HG03139 (cell line): ENCODE data around the gene HBG1.
A peak's percentile ranks its signal among the peaks of the same experiment; 100 is the strongest.
"Not testable (repeated sequence)": the region's sequence is repeated elsewhere in the genome, so short reads cannot be mapped to it uniquely, and the experiment has no call there.

Source experiments
- ATAC-seq: cut with Tn5 transposase; IDR thresholded peaks from one replicate; pipeline ENCODE4 v1.9.1; 2021; ENCODE audit not compliant: unreplicated experiment

The HBG1 gene

GRCh38 chr11:5249807-5250396, at the start of gene HBG1:
Gene HBG1 (minus strand): TSS chr11:5249857. CDS start chr11:5249804, 53 bp downstream.
- ATAC-seq, result not testable (repeated sequence)

GRCh38 chr11:5298451-5298850, 48.8 kb upstream of the HBG1 start:
- ATAC-seq, result no peak

- ATAC-seq, result no peak
These were observed 48.2 kb upstream of the HBG1 start for GRCh38 chr11:5297721-5298323.

- not testable (repeated sequence) for ATAC-seq
These were observed 44.8 kb upstream of the HBG1 start for GRCh38 chr11:5294342-5294995.

- ATAC-seq, result no peak
These were observed 43.4 kb upstream of the HBG1 start for GRCh38 chr11:5293028-5293427.

GRCh38 chr11:5291207-5291838, 41.7 kb upstream of the HBG1 start:
- peak; percentile 95 for ATAC-seq

- ATAC-seq, result no peak
These were observed 40.4 kb upstream of the HBG1 start for GRCh38 chr11:5290106-5290505.

GRCh38 chr11:5289696-5290095, 40.0 kb upstream of the HBG1 start:
- ATAC-seq, result no peak

- no peak for ATAC-seq
These were observed 39.4 kb upstream of the HBG1 start for GRCh38 chr11:5288906-5289550.

GRCh38 chr11:5288108-5288905, 38.6 kb upstream of the HBG1 start:
- no peak for ATAC-seq

- ATAC-seq, result no peak
These were observed 37.2 kb upstream of the HBG1 start for GRCh38 chr11:5286901-5287300.

GRCh38 chr11:5286351-5286750, 36.7 kb upstream of the HBG1 start:
- no peak for ATAC-seq

- ATAC-seq, result no peak
These were observed 36.2 kb upstream of the HBG1 start for GRCh38 chr11:5285703-5286340.

GRCh38 chr11:5284637-5285036, 35.0 kb upstream of the HBG1 start:
- ATAC-seq, result no peak

GRCh38 chr11:5283882-5284281, 34.2 kb upstream of the HBG1 start:
- ATAC-seq, result no peak

- no peak for ATAC-seq
These were observed 33.4 kb upstream of the HBG1 start for GRCh38 chr11:5283086-5283485.

- no peak for ATAC-seq
These were observed 33.0 kb upstream of the HBG1 start for GRCh38 chr11:5282628-5283027.

- no peak for ATAC-seq
These were observed 31.9 kb upstream of the HBG1 start for GRCh38 chr11:5281596-5281995.

GRCh38 chr11:5280582-5281102, 31.0 kb upstream of the HBG1 start:
- peak; percentile 96 for ATAC-seq

GRCh38 chr11:5279471-5280090, 29.9 kb upstream of the HBG1 start:
- ATAC-seq, result no peak
